ENCODE results near the gene CCDC137.
A peak's percentile ranks its signal among the peaks of the same experiment; 100 is the strongest.
"Not testable (repeated sequence)": the region's sequence is repeated elsewhere in the genome, so short reads cannot be mapped to it uniquely, and the experiment has no call there.

The CCDC137 gene

GRCh38 chr17:81666092-81666341 is 520 bp upstream of the CCDC137 start:
- no peak for TF ChIP-seq CTCF (IDR thresholded peaks at IDR 0.05; ENCODE audit: borderline replicate concordance, control extremely low read depth, extremely low read depth, insufficient read depth, missing control alignments)
- in situ Hi-C loops (cut with MboI; ENCODE audit: low sequenced_read_pairs, unreplicated experiment) = no loop called here
- DNase-seq (ENCODE audit: low spot score) = no peak

GRCh38 chr17:81667754-81668153 is 1.2 kb downstream of the CCDC137 start:
- in situ Hi-C loops (cut with MboI; ENCODE audit: low sequenced_read_pairs, unreplicated experiment) = no loop called here
- no peak for DNase-seq (ENCODE audit: low spot score)
- TF ChIP-seq CTCF (IDR thresholded peaks at IDR 0.05; ENCODE audit: borderline replicate concordance, control extremely low read depth, extremely low read depth, insufficient read depth, missing control alignments) = no peak

GRCh38 chr17:81672504-81672903 is 6.0 kb downstream of the CCDC137 start:
- in situ Hi-C loops (cut with MboI; ENCODE audit: low sequenced_read_pairs, unreplicated experiment) = no loop called here
- no peak for TF ChIP-seq CTCF (IDR thresholded peaks at IDR 0.05; ENCODE audit: borderline replicate concordance, control extremely low read depth, extremely low read depth, insufficient read depth, missing control alignments)

GRCh38 chr17:81672954-81673353 is 6.4 kb downstream of the CCDC137 start:
- no peak for DNase-seq (ENCODE audit: low spot score)
- in situ Hi-C loops (cut with MboI; ENCODE audit: low sequenced_read_pairs, unreplicated experiment) = no loop called here
- TF ChIP-seq CTCF (IDR thresholded peaks at IDR 0.05; ENCODE audit: borderline replicate concordance, control extremely low read depth, extremely low read depth, insufficient read depth, missing control alignments) = no peak

More at GRCh38 chr17:81672504-81672903, 6.0 kb downstream of the CCDC137 start:
- DNase-seq (ENCODE audit: low spot score) = no peak

GRCh38 chr17:81673561-81674258 is 7.2 kb downstream of the CCDC137 start:
- in situ Hi-C loops (cut with MboI; ENCODE audit: low sequenced_read_pairs, unreplicated experiment) = no loop called here
- no peak for TF ChIP-seq CTCF (IDR thresholded peaks at IDR 0.05; ENCODE audit: borderline replicate concordance, control extremely low read depth, extremely low read depth, insufficient read depth, missing control alignments)
- no peak for DNase-seq (ENCODE audit: low spot score)

- peak; percentile 34 for TF ChIP-seq CTCF (IDR thresholded peaks at IDR 0.05; ENCODE audit: borderline replicate concordance, control extremely low read depth, extremely low read depth, insufficient read depth, missing control alignments)
- in situ Hi-C loops (cut with MboI; ENCODE audit: low sequenced_read_pairs, unreplicated experiment); DNase-seq (ENCODE audit: low spot score): not testable (repeated sequence)
Observed at GRCh38 chr17:81675515-81676221, 9.1 kb downstream of the CCDC137 start.
